CD14-positive monocyte (primary cell): Measurements from ENCODE around the gene MCCC1. TPM values are rescaled to one million over a fixed set of nuclear protein-coding genes. Genes with fewer than 3 reads are reported as not detected.

Experiments used
- DNase-seq, 3 donors: peaks; one replicate each; pipeline ENCODE4 v3.0.0-alpha.2; 2011 to 2022
- H2AFZ ChIP-seq: 2 replicates; pipeline ENCODE4 v1.6.0; 2012; ENCODE audit warnings: mild to moderate bottlenecking, low read depth, low read length, inconsistent platforms; ENCODE audit not compliant: insufficient read depth, poor library complexity, severe bottlenecking
- H3K27ac ChIP-seq, 2 donors: 1 replicate in 1 of 2; 2 replicates in 1 of 2; pipeline ENCODE4 v1.5.1; 2012 to 2013; ENCODE audit warnings: low read length in 2 of 2, control low read depth in 1 of 2, inconsistent platforms in 1 of 2, low read depth in 1 of 2, mild to moderate bottlenecking in 1 of 2
- H3K27me3 ChIP-seq, 2 donors: one replicate each; pipeline versions ENCODE4 v1.6.0 to v1.6.1; 2011 to 2013; ENCODE audit warnings: low read length in 2 of 2; ENCODE audit not compliant: control insufficient read depth in 2 of 2, insufficient read depth in 2 of 2
- H3K36me3 ChIP-seq, 2 donors: replicated peaks in 1 of 2; 1 replicate in 1 of 2; 2 replicates in 1 of 2; pipeline versions ENCODE4 v1.5.1 to v1.6.1; 2012 to 2013; ENCODE audit warnings: low read length in 2 of 2, control low read depth in 1 of 2, inconsistent platforms in 1 of 2, mild to moderate bottlenecking in 1 of 2; ENCODE audit not compliant: insufficient read depth in 2 of 2, control insufficient read depth in 1 of 2
- H3K4me1 ChIP-seq, 2 donors: 1 replicate in 1 of 2; 2 replicates in 1 of 2; pipeline versions ENCODE4 v1.5.1 to v1.6.1; 2012 to 2013; ENCODE audit warnings: low read length in 2 of 2, control low read depth in 1 of 2, inconsistent platforms in 1 of 2, mild to moderate bottlenecking in 1 of 2, moderate library complexity in 1 of 2; ENCODE audit not compliant: insufficient read depth in 2 of 2, control insufficient read depth in 1 of 2
- H3K4me2 ChIP-seq: replicated peaks from 2 replicates; pipeline ENCODE3; 2012; ENCODE audit warnings: low read length, moderate library complexity, mild to moderate bottlenecking; ENCODE audit not compliant: poor library complexity, severe bottlenecking; ENCODE audit errors: extremely low read depth
- H3K4me3 ChIP-seq, 3 experiments: fragments of 200-600 bp in 1 of 3; sonication (generic) in 1 of 3; replicated peaks in 1 of 3; 1 replicate in 2 of 3; 2 replicates in 1 of 3; pipeline ENCODE4 v1.5.1; 2011 to 2013; ENCODE audit warnings: low read length in 3 of 3, mild to moderate bottlenecking in 3 of 3, control low read depth in 2 of 3, low read depth in 2 of 3, inconsistent platforms in 1 of 3, moderate library complexity in 1 of 3
- H3K79me2 ChIP-seq: 2 replicates; pipeline ENCODE4 v1.6.0; 2012; ENCODE audit warnings: mild to moderate bottlenecking, control low read depth, inconsistent platforms, low read length, moderate library complexity; ENCODE audit not compliant: insufficient read depth
- H3K9ac ChIP-seq: 2 replicates; pipeline ENCODE4 v1.6.0; 2017; ENCODE audit warnings: low read length, mild to moderate bottlenecking; ENCODE audit not compliant: insufficient read depth, poor library complexity, severe bottlenecking
- H3K9me3 ChIP-seq, 2 donors: replicated peaks in 1 of 2; 1 replicate in 1 of 2; 2 replicates in 1 of 2; pipeline versions ENCODE4 v1.5.1 to v1.6.1; 2012 to 2013; ENCODE audit warnings: low read length in 2 of 2, control low read depth in 1 of 2; ENCODE audit not compliant: control insufficient read depth in 1 of 2, insufficient read depth in 1 of 2
- H4K20me1 ChIP-seq: 2 replicates; pipeline ENCODE4 v1.6.0; 2012; ENCODE audit warnings: mild to moderate bottlenecking, low read length, control low read depth, moderate library complexity; ENCODE audit not compliant: insufficient read depth
- H3K27ac Mint-ChIP-seq, 7 donors: one replicate each; pipeline ENCODE4 v1.8.0; 2020; ENCODE audit warnings: mild to moderate bottlenecking in 7 of 7, mixed read lengths in 7 of 7, moderate library complexity in 6 of 7, inconsistent platforms in 2 of 7
- H3K27me3 Mint-ChIP-seq, 3 donors: one replicate each; pipeline ENCODE4 v1.8.0; 2021 to 2022; ENCODE audit warnings: low read depth in 3 of 3, mild to moderate bottlenecking in 3 of 3, mixed read lengths in 3 of 3, moderate library complexity in 3 of 3, inconsistent platforms in 1 of 3
- H3K36me3 Mint-ChIP-seq, 2 donors: one replicate each; pipeline ENCODE4 v1.8.0; 2020; ENCODE audit warnings: mixed read lengths in 2 of 2, inconsistent platforms in 1 of 2, mild to moderate bottlenecking in 1 of 2
- H3K4me1 Mint-ChIP-seq: one replicate; pipeline ENCODE4 v1.8.0; 2020; ENCODE audit warnings: mild to moderate bottlenecking, mixed read lengths
- H3K4me3 Mint-ChIP-seq, 2 donors: one replicate each; pipeline ENCODE4 v1.8.0; 2020; ENCODE audit warnings: mild to moderate bottlenecking in 2 of 2, mixed read lengths in 2 of 2, moderate library complexity in 1 of 2
- H3K9me3 Mint-ChIP-seq, 7 donors: one replicate each; pipeline ENCODE4 v1.8.0; 2020 to 2022; ENCODE audit warnings: mixed read lengths in 7 of 7, mild to moderate bottlenecking in 6 of 7, moderate library complexity in 6 of 7, inconsistent platforms in 2 of 7
- CTCF ChIP-seq: fragments of 200-600 bp; IDR thresholded peaks from one replicate; pipeline ENCODE4 v1.8.0; 2022; ENCODE audit warnings: antibody characterized with exemption, mild to moderate bottlenecking
- WGBS: methylation state at CpG from one replicate; pipeline ENCODE4 v1.1.5; 2013; ENCODE audit warnings: missing lambda C conversion rate; ENCODE audit not compliant: insufficient coverage; 5-methylcytosine and 5-hydroxymethylcytosine counted together
- intact Hi-C, 2 donors: fragments of 100-400 bp; cut with micrococcal nuclease; formaldehyde crosslinking; loops; one replicate each; pipeline versions ENCODE4 v1.15.0 to v1.15.1; 2023
- polyA plus RNA-seq, 3 donors: library from polyadenylated mRNA; depleted of rRNA in 1 of 3; unstranded in 2 of 3; stranded (reverse) in 1 of 3; fragments of 300-500 nt in 2 of 3; fragments of >200 nt in 1 of 3; fragmentation: Illumina TruSeq in 2 of 3; gene quantifications; 1 replicate in 2 of 3; 2 replicates in 1 of 3; pipeline ENCODE4 v1.2.3, GENCODE V29; 2012 to 2021

The MCCC1 gene
- polyA plus RNA-seq, 3 donors, result 13.9 to 18.4 (median 16.0) TPM

GRCh38 chr3:182989566-182989965, 109.7 kb downstream of the MCCC1 start:
- DNase-seq, result no peak
- no peak overlapping the region for H3K4me3 ChIP-seq
- no peaks in the 10 kb centered on the region for H3K4me1 Mint-ChIP-seq
- H3K36me3 Mint-ChIP-seq, result no peaks in the 10 kb centered on the region
- H3K9ac ChIP-seq, result no peak overlapping the region
- H3K36me3 ChIP-seq, result no peaks in the 10 kb centered on the region
- WGBS, result 100% methylated on average over 1 of the region's 3 CpGs
- no peak for TF ChIP-seq CTCF
- intact Hi-C loops, result no loop called here
- H2AFZ ChIP-seq, result no peak overlapping the region
- H3K79me2 ChIP-seq, result no peaks in the 10 kb centered on the region
- no peaks in the 10 kb centered on the region for H4K20me1 ChIP-seq
- H3K27ac Mint-ChIP-seq, result no peak overlapping the region
- H3K27ac ChIP-seq, result no peak overlapping the region
- H3K27me3 Mint-ChIP-seq, result peaks cover 0 to 8% (median 0%) of the 10 kb centered on the region in 3 donors
- no peak overlapping the region for H3K4me3 Mint-ChIP-seq
- H3K4me2 ChIP-seq, result no peak overlapping the region
- H3K4me1 ChIP-seq, result no peaks in the 10 kb centered on the region
- H3K27me3 ChIP-seq, result no peaks in the 10 kb centered on the region
- peaks cover 0 to 2% of the 10 kb centered on the region in 2 donors for H3K9me3 ChIP-seq
- peaks cover 0 to 12% (median 0%) of the 10 kb centered on the region in 7 donors for H3K9me3 Mint-ChIP-seq

- Mint-ChIP-seq H3K27ac (no peak overlapping the region), H3K4me1 (peaks cover 5% of the 10 kb centered on the region), H3K27me3 (peaks cover 0 to 8% (median 0%) of the 10 kb centered on the region in 3 donors), H3K9me3 (no peaks in the 10 kb centered on the region), H3K4me3 (no peak overlapping the region), H3K36me3 (no peaks in the 10 kb centered on the region)
- no peaks in the 10 kb centered on the region for H3K36me3 ChIP-seq
- WGBS, result 98% methylated on average over 5 of the region's 6 CpGs
- H3K4me1 ChIP-seq, result peaks cover 2 to 3% of the 10 kb centered on the region in 2 donors
- H3K4me2 ChIP-seq, result no peak overlapping the region
- H3K9me3 ChIP-seq, result no peaks in the 10 kb centered on the region
- DNase-seq, result no peak
- no peak overlapping the region for H3K4me3 ChIP-seq
- H3K9ac ChIP-seq, result no peak overlapping the region
- no peak overlapping the region for H3K27ac ChIP-seq
- no peak for TF ChIP-seq CTCF
- no peak overlapping the region for H2AFZ ChIP-seq
- H3K79me2 ChIP-seq, result no peaks in the 10 kb centered on the region
- no peaks in the 10 kb centered on the region for H4K20me1 ChIP-seq
- H3K27me3 ChIP-seq, result no peaks in the 10 kb centered on the region
- intact Hi-C loops, result no loop called here
Measured at GRCh38 chr3:182986021-182986420, 113.3 kb downstream of the MCCC1 start.
